Spleen (tissue), 11 donors: Measurements from ENCODE around the gene MSN. TPM values are rescaled to one million over a fixed set of nuclear protein-coding genes. Genes with fewer than 3 reads are reported as not detected.

Source experiments
- DNase-seq: peaks from one replicate; pipeline ENCODE4 v3.0.0-alpha.2; 2020
- H3K27ac ChIP-seq, 8 donors: fragments of 200-600 bp; sonication (generic) in 7 of 8; 1 replicate in 4 of 8; 2 replicates in 4 of 8; pipeline versions ENCODE4 v1.5.0 to v1.8.0; 2016 to 2021; ENCODE audit warnings: inconsistent platforms in 4 of 8, mild to moderate bottlenecking in 4 of 8, moderate library complexity in 1 of 8
- H3K27me3 ChIP-seq, 7 donors: fragments of 200-600 bp; sonication (generic) in 6 of 7; replicated peaks in 1 of 7; 1 replicate in 4 of 7; 2 replicates in 3 of 7; pipeline versions ENCODE4 v1.5.0 to v1.8.0; 2016 to 2021; ENCODE audit warnings: inconsistent platforms in 3 of 7, mild to moderate bottlenecking in 1 of 7
- H3K36me3 ChIP-seq, 6 donors: fragments of 200-600 bp; sonication (generic) in 5 of 6; 1 replicate in 4 of 6; 2 replicates in 2 of 6; pipeline versions ENCODE4 v1.5.0 to v1.8.0; 2016 to 2021; ENCODE audit warnings: inconsistent platforms in 2 of 6
- H3K4me1 ChIP-seq, 6 donors: fragments of 200-600 bp; sonication (generic) in 5 of 6; 1 replicate in 3 of 6; 2 replicates in 3 of 6; pipeline versions ENCODE4 v1.5.0 to v1.8.0; 2016 to 2021; ENCODE audit warnings: inconsistent platforms in 3 of 6
- H3K4me3 ChIP-seq, 8 donors: fragments of 200-600 bp; sonication (generic) in 7 of 8; 1 replicate in 4 of 8; 2 replicates in 4 of 8; pipeline versions ENCODE4 v1.5.0 to v1.8.0; 2016 to 2021; ENCODE audit warnings: inconsistent platforms in 4 of 8, mild to moderate bottlenecking in 4 of 8, moderate library complexity in 2 of 8
- H3K9me3 ChIP-seq, 8 donors: fragments of 200-600 bp; sonication (generic) in 7 of 8; 1 replicate in 4 of 8; 2 replicates in 4 of 8; pipeline versions ENCODE4 v1.5.0 to v1.8.0; 2016 to 2021; ENCODE audit warnings: inconsistent platforms in 4 of 8
- POLR2A ChIP-seq, 3 donors: fragments of 450-650 bp; IDR thresholded peaks; one replicate each; pipeline ENCODE4 v1.5.1; 2017; ENCODE audit warnings: antibody characterized with exemption in 3 of 3, mild to moderate bottlenecking in 1 of 3
- POLR2AphosphoS5 ChIP-seq, 3 donors: sonication (generic); formaldehyde crosslinking; IDR thresholded peaks; one replicate each; pipeline ENCODE4 v1.5.1; 2017; ENCODE audit warnings: antibody characterized with exemption in 3 of 3
- WGBS, 5 donors: extraction: QIAGEN DNeasy Blood & Tissue Kit in 3 of 5; methylation state at CpG; one replicate each; pipeline versions ENCODE4 v1.1.5 to v1.1.7; 2013 to 2018; 5-methylcytosine and 5-hydroxymethylcytosine counted together
- intact Hi-C: fragments of 100-400 bp; cut with DNase I; formaldehyde crosslinking; loops from one replicate; pipeline ENCODE4 v1.15.0; 2023; ENCODE audit warnings: low total_unique reads
- polyA plus RNA-seq, 3 donors: library from polyadenylated mRNA; stranded (reverse); fragments of 200-250 nt; gene quantifications; one replicate each; pipeline ENCODE4 v1.2.1, GENCODE V29; 2013
- total RNA-seq, 7 donors: library from RNA; depleted of rRNA in 3 of 7; stranded (reverse); fragments of >200 nt in 3 of 7; fragmentation: NEBNext Ultra II Directional in 4 of 7; extraction: Animal tissue kit (Norgen Biotek cat#: 25700) in 4 of 7; gene quantifications; one replicate each; pipeline versions ENCODE4 v1.1.0 to v1.2.1, GENCODE V29; 2016 to 2021
- TF ChIP-seq, protein P1 (sequence below), 11 experiments: fragments of 200-600 bp in 7 of 11; fragments of 450-650 bp in 4 of 11; sonication (generic) in 4 of 11; IDR thresholded peaks in 8 of 11; conservative IDR thresholded peaks in 3 of 11; 1 replicate in 7 of 11; 2 replicates in 4 of 11; pipeline versions ENCODE4 v1.4.0 to v1.8.0; 2016 to 2021; ENCODE audit warnings: antibody characterized with exemption in 11 of 11, inconsistent platforms in 4 of 11, mild to moderate bottlenecking in 1 of 11
- donor health status: healthy with polysubstance abuse.
- donor health status: DM: no; HTN: no; CAD: no; lungs with moderate emphysema.
- donor health status: DM: no; HTN: no; CAD: no.
- donor health status: Bipolar disorder and iron deficiency.
- donor health status: healthy.
- donor health status: DM: no; HTN: no; CAD: no.
- donor health status: DM: yes; HTN: yes; CAD: no.

The MSN gene
- total and polyA plus RNA-seq, 10 donors, result 101 to 396 (median 329) TPM

- intact Hi-C loops, result no loop called here
- Histone ChIP-seq H3K27me3 (no peaks in the 10 kb centered on the region), H3K4me3 (no peak overlapping the region), H3K27ac (no peak overlapping the region), H3K9me3 (no peaks in the 10 kb centered on the region), H3K4me1 (peaks cover 0 to 4% (median 0%) of the 10 kb centered on the region in 6 donors), H3K36me3 (no peaks in the 10 kb centered on the region)
- TF ChIP-seq POLR2AphosphoS5 (IDR thresholded peaks at IDR 0.05) (no peak), POLR2A (IDR thresholded peaks at IDR 0.05) (no peak)
- TF ChIP-seq, protein P1, sequence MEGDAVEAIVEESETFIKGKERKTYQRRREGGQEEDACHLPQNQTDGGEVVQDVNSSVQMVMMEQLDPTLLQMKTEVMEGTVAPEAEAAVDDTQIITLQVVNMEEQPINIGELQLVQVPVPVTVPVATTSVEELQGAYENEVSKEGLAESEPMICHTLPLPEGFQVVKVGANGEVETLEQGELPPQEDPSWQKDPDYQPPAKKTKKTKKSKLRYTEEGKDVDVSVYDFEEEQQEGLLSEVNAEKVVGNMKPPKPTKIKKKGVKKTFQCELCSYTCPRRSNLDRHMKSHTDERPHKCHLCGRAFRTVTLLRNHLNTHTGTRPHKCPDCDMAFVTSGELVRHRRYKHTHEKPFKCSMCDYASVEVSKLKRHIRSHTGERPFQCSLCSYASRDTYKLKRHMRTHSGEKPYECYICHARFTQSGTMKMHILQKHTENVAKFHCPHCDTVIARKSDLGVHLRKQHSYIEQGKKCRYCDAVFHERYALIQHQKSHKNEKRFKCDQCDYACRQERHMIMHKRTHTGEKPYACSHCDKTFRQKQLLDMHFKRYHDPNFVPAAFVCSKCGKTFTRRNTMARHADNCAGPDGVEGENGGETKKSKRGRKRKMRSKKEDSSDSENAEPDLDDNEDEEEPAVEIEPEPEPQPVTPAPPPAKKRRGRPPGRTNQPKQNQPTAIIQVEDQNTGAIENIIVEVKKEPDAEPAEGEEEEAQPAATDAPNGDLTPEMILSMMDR (IDR thresholded peaks at IDR 0.05 in 8 of 11, conservative IDR thresholded peaks at IDR 0.05 in 3 of 11), result no peak
- WGBS, 5 donors, result 67 to 84% (median 75%) methylated on average over 3 of the region's 3 CpGs
- no peak for DNase-seq
These were observed 102.3 kb downstream of the MSN start for GRCh38 chrX:65769564-65770292.

- Histone ChIP-seq H3K4me3 (no peak overlapping the region), H3K9me3 (no peaks in the 10 kb centered on the region), H3K27ac (no peak overlapping the region), H3K36me3 (no peaks in the 10 kb centered on the region), H3K27me3 (no peaks in the 10 kb centered on the region), H3K4me1 (peaks cover 0 to 4% (median 0%) of the 10 kb centered on the region in 6 donors)
- intact Hi-C loops, result no loop called here
- TF ChIP-seq, protein P1 (IDR thresholded peaks at IDR 0.05 in 8 of 11, conservative IDR thresholded peaks at IDR 0.05 in 3 of 11), result no peak
- no peak for TF ChIP-seq POLR2A (IDR thresholded peaks at IDR 0.05)
- TF ChIP-seq POLR2AphosphoS5 (IDR thresholded peaks at IDR 0.05), result no peak
- no peak for DNase-seq
- WGBS, 5 donors, result 76 to 100% (median 88%) methylated on average over 4 to 5 of the region's 5 CpGs
These were observed 105.4 kb downstream of the MSN start for GRCh38 chrX:65772842-65773241.

DNA sequence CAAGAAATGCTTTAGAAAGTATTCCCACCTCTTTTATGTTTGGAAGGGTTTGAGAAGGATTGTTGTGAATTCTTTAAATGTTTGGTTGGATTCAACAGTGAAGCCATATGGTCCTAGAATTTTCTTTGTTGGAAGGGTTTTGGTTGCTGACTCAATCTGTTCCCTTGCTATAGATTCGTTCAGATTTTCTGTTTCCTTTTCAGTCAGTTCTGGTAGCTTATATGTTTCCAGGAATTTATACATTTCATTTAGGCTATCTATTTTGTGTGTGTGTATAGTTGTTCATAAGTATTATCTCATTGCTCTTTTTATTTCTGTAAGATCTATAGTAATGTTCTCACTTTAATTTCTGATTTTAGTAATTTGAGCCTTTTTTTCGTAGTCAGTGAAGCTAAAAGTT is 114.4 kb downstream of the MSN start:
- no peaks in the 10 kb centered on the region for H3K9me3 ChIP-seq
- DNase-seq, result no peak
- no peak overlapping the region for H3K27ac ChIP-seq
- no peaks in the 10 kb centered on the region for H3K4me1 ChIP-seq
- intact Hi-C loops, result no loop called here
- 63 to 86% (median 75%) methylated on average over 2 of the region's 2 CpGs for WGBS, 5 donors
- no peaks in the 10 kb centered on the region for H3K36me3 ChIP-seq
- H3K4me3 ChIP-seq, result no peak overlapping the region
- no peaks in the 10 kb centered on the region for H3K27me3 ChIP-seq
- TF ChIP-seq POLR2AphosphoS5 (IDR thresholded peaks at IDR 0.05) (no peak), POLR2A (IDR thresholded peaks at IDR 0.05) (no peak)
- TF ChIP-seq, protein P1 (IDR thresholded peaks at IDR 0.05 in 8 of 11, conservative IDR thresholded peaks at IDR 0.05 in 3 of 11), result no peak

- Histone ChIP-seq H3K4me3 (no peak overlapping the region), H3K9me3 (no peaks in the 10 kb centered on the region), H3K27me3 (no peaks in the 10 kb centered on the region), H3K36me3 (no peaks in the 10 kb centered on the region), H3K27ac (no peak overlapping the region), H3K4me1 (no peaks in the 10 kb centered on the region)
- intact Hi-C loops, result no loop called here
- WGBS, 5 donors, result 19 to 50% (median 33%) methylated on average over 1 of the region's 1 CpG
- no peak for DNase-seq
- TF ChIP-seq POLR2AphosphoS5 (IDR thresholded peaks at IDR 0.05) (no peak), POLR2A (IDR thresholded peaks at IDR 0.05) (no peak)
- TF ChIP-seq, protein P1 (IDR thresholded peaks at IDR 0.05 in 8 of 11, conservative IDR thresholded peaks at IDR 0.05 in 3 of 11), result no peak
These were observed 116.3 kb downstream of the MSN start for GRCh38 chrX:65783746-65784145.
